H9 (cell line): ENCODE measurements around the gene KRTAP5-4. TPM values are rescaled to one million over a fixed set of nuclear protein-coding genes. Genes with fewer than 3 reads are reported as not detected.

Experiments
- DNase-seq: peaks from one replicate; pipeline ENCODE4 v3.0.0-alpha.2; 2017
- H2AFZ ChIP-seq: one replicate; pipeline ENCODE4 v1.6.1; 2013; ENCODE audit warnings: mild to moderate bottlenecking, low read length, control low read depth, moderate library complexity
- H2AK5ac ChIP-seq: 2 replicates; pipeline ENCODE4 v1.6.1; 2013; ENCODE audit warnings: low read length, control low read depth, mixed read lengths; ENCODE audit not compliant: insufficient read length
- H2BK120ac ChIP-seq: one replicate; pipeline ENCODE4 v1.6.1; 2013; ENCODE audit warnings: low read depth, mild to moderate bottlenecking, low read length, control low read depth, inconsistent platforms; ENCODE audit not compliant: poor library complexity, severe bottlenecking
- H2BK12ac ChIP-seq: 2 replicates; pipeline ENCODE4 v1.6.1; 2013; ENCODE audit warnings: low read length, control low read depth, mixed read lengths, low read depth; ENCODE audit not compliant: insufficient read length
- H2BK15ac ChIP-seq: 2 replicates; pipeline ENCODE4 v1.6.1; 2013; ENCODE audit warnings: low read depth, low read length, control low read depth
- H2BK20ac ChIP-seq: one replicate; pipeline ENCODE4 v1.6.1; 2013; ENCODE audit warnings: low read depth, mild to moderate bottlenecking, low read length, control low read depth, inconsistent platforms; ENCODE audit not compliant: poor library complexity, severe bottlenecking
- H2BK5ac ChIP-seq: 2 replicates; pipeline ENCODE4 v1.6.1; 2013; ENCODE audit warnings: low read length, control low read depth, mixed read lengths; ENCODE audit not compliant: insufficient read length
- H3K14ac ChIP-seq: 2 replicates; pipeline ENCODE4 v1.6.1; 2013; ENCODE audit warnings: low read length, control low read depth; ENCODE audit not compliant: insufficient read depth
- H3K18ac ChIP-seq: 2 replicates; pipeline ENCODE4 v1.6.1; 2013; ENCODE audit warnings: low read depth, mild to moderate bottlenecking, mixed read lengths, low read length, control low read depth; ENCODE audit not compliant: insufficient read length
- H3K23ac ChIP-seq: 2 replicates; pipeline ENCODE4 v1.6.1; 2013; ENCODE audit warnings: low read length, control low read depth, mixed read lengths, low read depth; ENCODE audit not compliant: insufficient read length
- H3K23me2 ChIP-seq: 2 replicates; pipeline ENCODE4 v1.6.1; 2013; ENCODE audit warnings: low read depth, mild to moderate bottlenecking, mixed read lengths, low read length, control low read depth; ENCODE audit not compliant: insufficient read length, poor library complexity, severe bottlenecking
- H3K27ac ChIP-seq: 2 replicates; pipeline ENCODE4 v1.5.1; 2013; ENCODE audit warnings: low read length, control low read depth, mixed read lengths, low read depth; ENCODE audit not compliant: insufficient read length
- H3K27me3 ChIP-seq: 2 replicates; pipeline ENCODE4 v1.6.1; 2013; ENCODE audit warnings: low read length, control low read depth, inconsistent platforms; ENCODE audit not compliant: insufficient read depth
- H3K4ac ChIP-seq: 2 replicates; pipeline ENCODE4 v1.6.1; 2013; ENCODE audit warnings: low read depth, mild to moderate bottlenecking, control low read depth, inconsistent platforms, low read length, moderate library complexity
- H3K4me1 ChIP-seq: 2 replicates; pipeline ENCODE4 v1.6.1; 2013; ENCODE audit warnings: low read length, control low read depth, inconsistent platforms; ENCODE audit not compliant: insufficient read depth
- H3K4me2 ChIP-seq: 2 replicates; pipeline ENCODE4 v1.6.1; 2013; ENCODE audit warnings: low read length, control low read depth, mixed read lengths; ENCODE audit not compliant: insufficient read length, insufficient read depth
- H3K56ac ChIP-seq: 2 replicates; pipeline ENCODE4 v1.6.1; 2013; ENCODE audit warnings: low read depth, mild to moderate bottlenecking, mixed read lengths, low read length, control low read depth; ENCODE audit not compliant: insufficient read length
- H3K79me1 ChIP-seq: 2 replicates; pipeline ENCODE4 v1.6.1; 2013; ENCODE audit warnings: low read depth, mild to moderate bottlenecking, moderate library complexity, low read length, control low read depth, inconsistent platforms; ENCODE audit not compliant: insufficient read depth, poor library complexity, severe bottlenecking
- H3K79me2 ChIP-seq: 2 replicates; pipeline ENCODE4 v1.6.1; 2013; ENCODE audit warnings: low read length, control low read depth, inconsistent platforms; ENCODE audit not compliant: insufficient read depth
- H3K9ac ChIP-seq: 2 replicates; pipeline ENCODE4 v1.6.1; 2013; ENCODE audit warnings: low read length, control low read depth, mixed read lengths; ENCODE audit not compliant: insufficient read length; ENCODE audit errors: extremely low read depth
- H3K9me3 ChIP-seq: one replicate; pipeline ENCODE4 v1.6.1; 2013; ENCODE audit warnings: low read depth, low read length, inconsistent platforms; ENCODE audit not compliant: control insufficient read depth
- H3T11ph ChIP-seq: one replicate; pipeline ENCODE4 v1.6.1; 2013; ENCODE audit warnings: mild to moderate bottlenecking, low read length, control low read depth, inconsistent platforms
- H4K20me1 ChIP-seq: one replicate; pipeline ENCODE4 v1.6.1; 2013; ENCODE audit not compliant: control insufficient read depth, insufficient read length, insufficient read depth
- H4K5ac ChIP-seq: 2 replicates; pipeline ENCODE4 v1.6.1; 2013; ENCODE audit warnings: low read depth, mild to moderate bottlenecking, mixed read lengths, low read length, control low read depth; ENCODE audit not compliant: insufficient read length
- H4K8ac ChIP-seq: replicated peaks from 2 replicates; pipeline ENCODE4 v1.6.1; 2013; ENCODE audit warnings: low read length, control low read depth, mixed read lengths, low read depth; ENCODE audit not compliant: insufficient read length
- H4K91ac ChIP-seq: 2 replicates; pipeline ENCODE4 v1.6.1; 2013; ENCODE audit warnings: low read depth, mild to moderate bottlenecking, moderate library complexity, mixed read lengths, low read length, control low read depth; ENCODE audit not compliant: insufficient read length
- H3K27ac Mint-ChIP-seq, 3 experiments: 2 replicates in 2 of 3; 3 replicates in 1 of 3; pipeline ENCODE4 v1.8.0; 2020 to 2021; ENCODE audit warnings: mixed read lengths in 3 of 3, mild to moderate bottlenecking in 1 of 3, moderate library complexity in 1 of 3
- H3K27me3 Mint-ChIP-seq: 2 replicates; pipeline ENCODE4 v1.8.0; 2021; ENCODE audit warnings: low read depth, mild to moderate bottlenecking, moderate library complexity, mixed read lengths
- H3K36me3 Mint-ChIP-seq, 3 experiments: 2 replicates in 2 of 3; 3 replicates in 1 of 3; pipeline ENCODE4 v1.8.0; 2020 to 2021; ENCODE audit warnings: low read depth in 3 of 3, mixed read lengths in 3 of 3; ENCODE audit not compliant: insufficient read depth in 1 of 3
- H3K4me1 Mint-ChIP-seq, 2 experiments: 2 replicates each; pipeline ENCODE4 v1.8.0; 2020; ENCODE audit warnings: mixed read lengths in 2 of 2
- H3K4me3 Mint-ChIP-seq, 2 experiments: 2 replicates in 1 of 2; 3 replicates in 1 of 2; pipeline ENCODE4 v1.8.0; 2020 to 2021; ENCODE audit warnings: mild to moderate bottlenecking in 2 of 2, mixed read lengths in 2 of 2, moderate library complexity in 1 of 2
- H3K9me3 Mint-ChIP-seq, 2 experiments: 2 replicates in 1 of 2; 3 replicates in 1 of 2; pipeline ENCODE4 v1.8.0; 2020; ENCODE audit warnings: mild to moderate bottlenecking in 2 of 2, mixed read lengths in 2 of 2, moderate library complexity in 1 of 2
- CTCF ChIP-seq: fragments of 200-600 bp; sonication (generic); conservative IDR thresholded peaks from 3 replicates; pipeline ENCODE4 v1.8.0; 2021; ENCODE audit warnings: antibody characterized with exemption, mild to moderate bottlenecking
- WGBS: extraction: QIAGEN DNeasy Blood & Tissue Kit; methylation state at CpG from one replicate; pipeline ENCODE4 v1.1.7; 2013; ENCODE audit warnings: missing lambda C conversion rate, low lambda C conversion rate, mixed read lengths; ENCODE audit not compliant: insufficient read length; ENCODE audit errors: extremely low coverage; 5-methylcytosine and 5-hydroxymethylcytosine counted together
- total RNA-seq: library from RNA; stranded (reverse); gene quantifications from 2 replicates; pipeline ENCODE4 v1.2.1, GENCODE V29; 2021

KRTAP5-4 gene
- total RNA-seq, 1 experiment from 2014 or later, result not detected

GRCh38 chr11:1656061-1656441 lies 34.1 kb upstream of the KRTAP5-4 start:
- Mint-ChIP-seq H3K4me1 (peaks cover 4 to 9% of the 10 kb centered on the region in 2 experiments; a peak in 3 of 4 replicates), H3K4me3 (no peak overlapping the region), H3K27me3 (peaks cover 45% of the 10 kb centered on the region), H3K27ac (no peak overlapping the region), H3K9me3 (no peaks in the 10 kb centered on the region), H3K36me3 (no peaks in the 10 kb centered on the region)
- Histone ChIP-seq H3K4me1 (no peaks in the 10 kb centered on the region), H2BK15ac (no peak overlapping the region), H3K4me2 (no peak overlapping the region), H2BK12ac (no peak overlapping the region), H3K9ac (no peak overlapping the region), H3K4ac (no peak overlapping the region), H3K9me3 (no peaks in the 10 kb centered on the region), H3K23me2 (no peaks in the 10 kb centered on the region), H4K91ac (no peak overlapping the region), H4K5ac (no peak overlapping the region), H3K56ac (no peak overlapping the region), H3K18ac (no peak overlapping the region), H3K79me2 (no peaks in the 10 kb centered on the region), H3K23ac (no peak overlapping the region), H2BK5ac (no peak overlapping the region), H4K20me1 (no peaks in the 10 kb centered on the region), H3T11ph (no peak overlapping the region), H3K14ac (no peak overlapping the region; the same call in 1 of the 2 replicates), H2AFZ (no peak overlapping the region), H3K27ac (no peak overlapping the region), H4K8ac (no peak overlapping the region), H2AK5ac (no peak overlapping the region), H3K79me1 (no peaks in the 10 kb centered on the region), H3K27me3 (no peaks in the 10 kb centered on the region; the same call in 1 of the 2 replicates), H2BK120ac (no peak overlapping the region), H2BK20ac (no peak overlapping the region)
- TF ChIP-seq CTCF, result no peak
- DNase-seq, result no peak
- WGBS, result no CpG with 5 or more reads among the region's 9 CpGs
